Measurements from ENCODE around the gene STK4.

Gene STK4

GRCh38 chr20:44941120-44941691 is 25.1 kb upstream of the STK4 start:
- no peak overlapping the region for H3K4me3 Mint-ChIP-seq

GRCh38 chr20:44942264-44942973 is 23.9 kb upstream of the STK4 start:
- H3K36me3 Mint-ChIP-seq (ENCODE audit: insufficient read depth), result peaks cover 45% of the 10 kb centered on the region
- H3K9me3 Mint-ChIP-seq, result no peaks in the 10 kb centered on the region
- no peaks in the 10 kb centered on the region for H3K4me1 Mint-ChIP-seq
- peak overlapping the region; percentile 11 for H3K27ac Mint-ChIP-seq (ENCODE audit: low read depth)
- H3K4me3 Mint-ChIP-seq, result no peak overlapping the region
- DNase-seq (ENCODE audit: low spot score in 2 of 2), result no peak
- ATAC-seq (replicated peaks; ENCODE audit: extremely low read depth, poor library complexity, severe bottlenecking), result no peak
- H3K27me3 Mint-ChIP-seq, result no peaks in the 10 kb centered on the region

More at GRCh38 chr20:44941120-44941691, 25.1 kb upstream of the STK4 start:
- H3K27ac Mint-ChIP-seq (ENCODE audit: low read depth), result peak overlapping the region; percentile 69
- no peaks in the 10 kb centered on the region for H3K27me3 Mint-ChIP-seq
- ATAC-seq (replicated peaks; ENCODE audit: extremely low read depth, poor library complexity, severe bottlenecking), result no peak
- H3K4me1 Mint-ChIP-seq, result no peaks in the 10 kb centered on the region
- no peak for DNase-seq (ENCODE audit: low spot score in 2 of 2)
- H3K36me3 Mint-ChIP-seq (ENCODE audit: insufficient read depth), result peaks cover 41% of the 10 kb centered on the region
- no peaks in the 10 kb centered on the region for H3K9me3 Mint-ChIP-seq

- H3K4me3 Mint-ChIP-seq, result no peak overlapping the region
- H3K4me1 Mint-ChIP-seq, result no peaks in the 10 kb centered on the region
- H3K27ac Mint-ChIP-seq (ENCODE audit: low read depth), result no peak overlapping the region
- DNase-seq (ENCODE audit: low spot score in 2 of 2) (no peak), ATAC-seq (replicated peaks; ENCODE audit: extremely low read depth, poor library complexity, severe bottlenecking) (no peak)
- peaks cover 51% of the 10 kb centered on the region for H3K36me3 Mint-ChIP-seq (ENCODE audit: insufficient read depth)
- no peaks in the 10 kb centered on the region for H3K27me3 Mint-ChIP-seq
- H3K9me3 Mint-ChIP-seq, result no peaks in the 10 kb centered on the region
Observed at GRCh38 chr20:44943828-44944227, 22.5 kb upstream of the STK4 start.

- Mint-ChIP-seq H3K27me3 (no peaks in the 10 kb centered on the region), H3K36me3 (ENCODE audit: insufficient read depth) (peaks cover 54% of the 10 kb centered on the region)
- no peak for ATAC-seq (replicated peaks; ENCODE audit: extremely low read depth, poor library complexity, severe bottlenecking)
Observed at GRCh38 chr20:44945261-44945660, 21.1 kb upstream of the STK4 start.

GRCh38 chr20:44946271-44946852 is 19.9 kb upstream of the STK4 start:
- ATAC-seq (replicated peaks; ENCODE audit: extremely low read depth, poor library complexity, severe bottlenecking), result no peak
- H3K27me3 Mint-ChIP-seq, result no peaks in the 10 kb centered on the region
- H3K4me1 Mint-ChIP-seq, result peaks cover 5% of the 10 kb centered on the region
- H3K27ac Mint-ChIP-seq (ENCODE audit: low read depth), result no peak overlapping the region
- no peak for DNase-seq (ENCODE audit: low spot score in 2 of 2)
- H3K9me3 Mint-ChIP-seq, result no peaks in the 10 kb centered on the region
- H3K4me3 Mint-ChIP-seq, result no peak overlapping the region
- H3K36me3 Mint-ChIP-seq (ENCODE audit: insufficient read depth), result peaks cover 52% of the 10 kb centered on the region

More at GRCh38 chr20:44945261-44945660, 21.1 kb upstream of the STK4 start:
- no peak overlapping the region for H3K27ac Mint-ChIP-seq (ENCODE audit: low read depth)
- no peak for DNase-seq (ENCODE audit: low spot score in 2 of 2)
- H3K9me3 Mint-ChIP-seq, result no peaks in the 10 kb centered on the region
- H3K4me3 Mint-ChIP-seq, result no peak overlapping the region
- peaks cover 4% of the 10 kb centered on the region for H3K4me1 Mint-ChIP-seq

- H3K27ac Mint-ChIP-seq (ENCODE audit: low read depth), result no peak overlapping the region
- H3K27me3 Mint-ChIP-seq, result no peaks in the 10 kb centered on the region
- H3K36me3 Mint-ChIP-seq (ENCODE audit: insufficient read depth), result peaks cover 47% of the 10 kb centered on the region
- peaks cover 14% of the 10 kb centered on the region for H3K4me1 Mint-ChIP-seq
- DNase-seq (ENCODE audit: low spot score in 2 of 2) (no peak), ATAC-seq (replicated peaks; ENCODE audit: extremely low read depth, poor library complexity, severe bottlenecking) (no peak)
- H3K4me3 Mint-ChIP-seq, result no peak overlapping the region
- no peaks in the 10 kb centered on the region for H3K9me3 Mint-ChIP-seq
Observed at GRCh38 chr20:44948107-44948506, 18.2 kb upstream of the STK4 start.

GRCh38 chr20:44948513-44948912 is 17.8 kb upstream of the STK4 start:
- DNase-seq (ENCODE audit: low spot score in 2 of 2), result no peak
- peaks cover 18% of the 10 kb centered on the region for H3K4me1 Mint-ChIP-seq
- ATAC-seq (replicated peaks; ENCODE audit: extremely low read depth, poor library complexity, severe bottlenecking), result no peak
- H3K27me3 Mint-ChIP-seq, result no peaks in the 10 kb centered on the region
- H3K4me3 Mint-ChIP-seq, result no peak overlapping the region
- H3K9me3 Mint-ChIP-seq, result no peaks in the 10 kb centered on the region
- peak overlapping the region; percentile 39 for H3K27ac Mint-ChIP-seq (ENCODE audit: low read depth)
- peaks cover 47% of the 10 kb centered on the region for H3K36me3 Mint-ChIP-seq (ENCODE audit: insufficient read depth)

- no peak for DNase-seq (ENCODE audit: low spot score in 2 of 2)
- peaks cover 46% of the 10 kb centered on the region for H3K36me3 Mint-ChIP-seq (ENCODE audit: insufficient read depth)
- peak overlapping the region; percentile 6 for H3K27ac Mint-ChIP-seq (ENCODE audit: low read depth)
- ATAC-seq (replicated peaks; ENCODE audit: extremely low read depth, poor library complexity, severe bottlenecking), result no peak
- no peaks in the 10 kb centered on the region for H3K27me3 Mint-ChIP-seq
- H3K9me3 Mint-ChIP-seq, result no peaks in the 10 kb centered on the region
- H3K4me1 Mint-ChIP-seq, result peaks cover 27% of the 10 kb centered on the region
- no peak overlapping the region for H3K4me3 Mint-ChIP-seq
Observed at GRCh38 chr20:44950368-44950767, 15.9 kb upstream of the STK4 start.

GRCh38 chr20:44952731-44953130 is 13.6 kb upstream of the STK4 start:
- Mint-ChIP-seq H3K36me3 (ENCODE audit: insufficient read depth) (peaks cover 45% of the 10 kb centered on the region), H3K4me3 (no peak overlapping the region), H3K9me3 (no peaks in the 10 kb centered on the region), H3K27ac (ENCODE audit: low read depth) (peak overlapping the region; percentile 9), H3K4me1 (peaks cover 37% of the 10 kb centered on the region), H3K27me3 (no peaks in the 10 kb centered on the region)
- ATAC-seq (replicated peaks; ENCODE audit: extremely low read depth, poor library complexity, severe bottlenecking), result no peak
- DNase-seq (ENCODE audit: low spot score in 2 of 2), result no peak

GRCh38 chr20:44954211-44954610 is 12.1 kb upstream of the STK4 start:
- H3K27me3 Mint-ChIP-seq, result no peaks in the 10 kb centered on the region

GRCh38 chr20:44955270-44955669 is 11.0 kb upstream of the STK4 start:
- peaks cover 55% of the 10 kb centered on the region for H3K4me1 Mint-ChIP-seq
- H3K4me3 Mint-ChIP-seq, result no peak overlapping the region
- no peak overlapping the region for H3K27ac Mint-ChIP-seq (ENCODE audit: low read depth)
- no peaks in the 10 kb centered on the region for H3K9me3 Mint-ChIP-seq
- ATAC-seq (replicated peaks; ENCODE audit: extremely low read depth, poor library complexity, severe bottlenecking), result no peak
- DNase-seq (ENCODE audit: low spot score in 2 of 2), result no peak
- H3K27me3 Mint-ChIP-seq, result no peaks in the 10 kb centered on the region
- H3K36me3 Mint-ChIP-seq (ENCODE audit: insufficient read depth), result peaks cover 38% of the 10 kb centered on the region

More at GRCh38 chr20:44954211-44954610, 12.1 kb upstream of the STK4 start:
- peaks cover 52% of the 10 kb centered on the region for H3K4me1 Mint-ChIP-seq
- H3K9me3 Mint-ChIP-seq, result no peaks in the 10 kb centered on the region
- no peak overlapping the region for H3K4me3 Mint-ChIP-seq
- peak overlapping the region; percentile 13 for H3K27ac Mint-ChIP-seq (ENCODE audit: low read depth)
- DNase-seq (ENCODE audit: low spot score in 2 of 2) (no peak), ATAC-seq (replicated peaks; ENCODE audit: extremely low read depth, poor library complexity, severe bottlenecking) (no peak)
- H3K36me3 Mint-ChIP-seq (ENCODE audit: insufficient read depth), result peaks cover 39% of the 10 kb centered on the region

GRCh38 chr20:44956410-44956809 is 9.9 kb upstream of the STK4 start:
- ATAC-seq (replicated peaks; ENCODE audit: extremely low read depth, poor library complexity, severe bottlenecking), result no peak
- Mint-ChIP-seq H3K36me3 (ENCODE audit: insufficient read depth) (peaks cover 36% of the 10 kb centered on the region), H3K4me3 (no peak overlapping the region), H3K9me3 (no peaks in the 10 kb centered on the region), H3K4me1 (peaks cover 61% of the 10 kb centered on the region), H3K27ac (ENCODE audit: low read depth) (no peak overlapping the region), H3K27me3 (no peaks in the 10 kb centered on the region)
- DNase-seq (ENCODE audit: low spot score in 2 of 2), result no peak

- H3K36me3 Mint-ChIP-seq (ENCODE audit: insufficient read depth), result peaks cover 28% of the 10 kb centered on the region
- H3K27ac Mint-ChIP-seq (ENCODE audit: low read depth), result no peak overlapping the region
- H3K9me3 Mint-ChIP-seq, result no peaks in the 10 kb centered on the region
- H3K4me1 Mint-ChIP-seq, result peaks cover 55% of the 10 kb centered on the region
- H3K4me3 Mint-ChIP-seq, result peak overlapping the region; percentile 88
- H3K27me3 Mint-ChIP-seq, result no peaks in the 10 kb centered on the region
- no peak for DNase-seq (ENCODE audit: low spot score in 2 of 2)
- ATAC-seq (replicated peaks; ENCODE audit: extremely low read depth, poor library complexity, severe bottlenecking), result no peak
Observed at GRCh38 chr20:44958276-44958675, 8.0 kb upstream of the STK4 start.
